Body of pancreas (tissue), 4 donors: ENCODE results near the gene BOD1. TPM values are rescaled to one million over a fixed set of nuclear protein-coding genes. Genes with fewer than 3 reads are reported as not detected.
"Not testable (repeated sequence)": the region's sequence is repeated elsewhere in the genome, so short reads cannot be mapped to it uniquely, and the experiment has no call there.

Experiments
- ATAC-seq: fragments of 150-250 bp; one replicate; pipeline ENCODE4 v1.9.1; 2016
- DNase-seq, 4 donors: peaks; one replicate each; pipeline ENCODE4 v3.0.0-alpha.2; 2019
- H3K27ac ChIP-seq, 4 donors: fragments of 200-600 bp; sonication (generic); 1 replicate in 3 of 4; 2 replicates in 1 of 4; pipeline versions ENCODE4 v1.5.1 to v1.6.1; 2016 to 2019; ENCODE audit warnings: mild to moderate bottlenecking in 1 of 4, mixed read lengths in 1 of 4, moderate library complexity in 1 of 4
- H3K27me3 ChIP-seq, 2 donors: fragments of 200-600 bp; sonication (generic); one replicate each; pipeline ENCODE4 v1.6.0; 2016; ENCODE audit warnings: mild to moderate bottlenecking in 1 of 2
- H3K36me3 ChIP-seq, 2 donors: fragments of 200-600 bp; sonication (generic); replicated peaks in 1 of 2; 2 replicates each; pipeline ENCODE4 v1.5.1; 2016; ENCODE audit warnings: low read depth in 2 of 2; ENCODE audit not compliant: insufficient read depth in 1 of 2
- H3K4me1 ChIP-seq: fragments of 200-600 bp; sonication (generic); one replicate; pipeline ENCODE4 v1.6.0; 2016
- H3K4me3 ChIP-seq, 2 donors: fragments of 200-600 bp; sonication (generic); 1 replicate in 1 of 2; 2 replicates in 1 of 2; pipeline ENCODE4 v1.5.1; 2016 to 2019
- H3K9me3 ChIP-seq, 3 donors: fragments of 200-600 bp; sonication (generic); 1 replicate in 2 of 3; 2 replicates in 1 of 3; pipeline ENCODE4 v1.5.1; 2016
- CTCF ChIP-seq, 7 experiments: fragments of 450-650 bp in 4 of 7; fragments of 200-600 bp in 3 of 7; sonication (generic) in 3 of 7; IDR thresholded peaks; one replicate each; pipeline ENCODE4 v1.5.1; 2016 to 2019; ENCODE audit warnings: antibody characterized with exemption in 7 of 7
- POLR2A ChIP-seq, 3 donors: fragments of 450-650 bp; IDR thresholded peaks; one replicate each; pipeline ENCODE4 v1.6.1; 2016; ENCODE audit warnings: antibody characterized with exemption in 3 of 3, mild to moderate bottlenecking in 2 of 3
- WGBS, 2 donors: methylation state at CpG; one replicate each; pipeline ENCODE4 v1.1.5; 2017; 5-methylcytosine and 5-hydroxymethylcytosine counted together
- intact Hi-C: fragments of 100-400 bp; cut with DNase I; formaldehyde crosslinking; loops from one replicate; pipeline ENCODE4 v1.15.1; 2023
- total RNA-seq, 2 donors: library from RNA; depleted of rRNA; stranded (reverse); fragments of >200 nt; gene quantifications; one replicate each; pipeline ENCODE4 v1.1.0, GENCODE V29; 2016

Gene BOD1
- total RNA-seq, 2 donors from 2014 or later, result 32.7 to 36.9 TPM

GRCh38 chr5:173590436-173591055 is 25.9 kb downstream of the BOD1 start:
- intact Hi-C loops, result no loop called here
- H3K4me3 ChIP-seq, result no peak overlapping the region

GRCh38 chr5:173586133-173586532 is 30.3 kb downstream of the BOD1 start:
- H3K4me3 ChIP-seq, ATAC-seq, H3K4me1 ChIP-seq, H3K27ac ChIP-seq, H3K27me3 ChIP-seq, H3K9me3 ChIP-seq, DNase-seq, intact Hi-C loops, H3K36me3 ChIP-seq: not testable (repeated sequence)
- WGBS, 2 donors, result 91 to 96% methylated on average over 3 of the region's 3 CpGs

More at GRCh38 chr5:173590436-173591055, 25.9 kb downstream of the BOD1 start:
- Histone ChIP-seq H3K27ac (no peak overlapping the region), H3K27me3 (no peaks in the 10 kb centered on the region), H3K36me3 (no peaks in the 10 kb centered on the region), H3K4me1 (no peaks in the 10 kb centered on the region), H3K9me3 (peaks cover 0 to 16% (median 0%) of the 10 kb centered on the region in 3 donors)
- no peak for ATAC-seq
- 78 to 79% methylated on average over 8 of the region's 8 CpGs for WGBS, 2 donors
- DNase-seq, result no peak
- TF ChIP-seq POLR2A (IDR thresholded peaks at IDR 0.05) (no peak), CTCF (IDR thresholded peaks at IDR 0.05) (no peak)

- no peaks in the 10 kb centered on the region for H3K4me1 ChIP-seq
- intact Hi-C loops, result no loop called here
- WGBS, 2 donors, result 61 to 77% methylated on average over 2 of the region's 2 CpGs
- H3K27me3 ChIP-seq, result no peaks in the 10 kb centered on the region
- H3K36me3 ChIP-seq, result no peaks in the 10 kb centered on the region
- TF ChIP-seq POLR2A (IDR thresholded peaks at IDR 0.05) (no peak), CTCF (IDR thresholded peaks at IDR 0.05) (no peak)
- peaks cover 0 to 13% (median 0%) of the 10 kb centered on the region in 3 donors for H3K9me3 ChIP-seq
- H3K27ac ChIP-seq, result no peak overlapping the region
- DNase-seq, result no peak
- H3K4me3 ChIP-seq, result no peak overlapping the region
- no peak for ATAC-seq
These were observed 33.1 kb downstream of the BOD1 start for GRCh38 chr5:173583346-173583745.

- no peaks in the 10 kb centered on the region for H3K27me3 ChIP-seq
- DNase-seq (no peak), ATAC-seq (no peak)
- H3K36me3 ChIP-seq, result no peaks in the 10 kb centered on the region
- H3K27ac ChIP-seq, result no peak overlapping the region
- WGBS, 2 donors, result 72 to 79% methylated on average over 8 to 12 of the region's 12 CpGs
- H3K9me3 ChIP-seq, result peaks cover 0 to 13% (median 0%) of the 10 kb centered on the region in 3 donors
- TF ChIP-seq POLR2A (IDR thresholded peaks at IDR 0.05) (no peak), CTCF (IDR thresholded peaks at IDR 0.05) (no peak)
- no peaks in the 10 kb centered on the region for H3K4me1 ChIP-seq
- intact Hi-C loops, result no loop called here
- H3K4me3 ChIP-seq, result no peak overlapping the region
These were observed 34.0 kb downstream of the BOD1 start for GRCh38 chr5:173582216-173583111.

GRCh38 chr5:173581408-173582215 is 34.8 kb downstream of the BOD1 start:
- no peak for ATAC-seq
- H3K4me3 ChIP-seq, result no peak overlapping the region
- WGBS, 2 donors, result 58 to 62% methylated on average over 13 to 17 of the region's 17 CpGs

More at GRCh38 chr5:173581408-173582215, 34.8 kb downstream of the BOD1 start:
- peak; percentile 7 to 44 (median 41) for TF ChIP-seq CTCF (IDR thresholded peaks at IDR 0.05)
- TF ChIP-seq POLR2A (IDR thresholded peaks at IDR 0.05), result no peak
- H3K4me1 ChIP-seq, result no peaks in the 10 kb centered on the region
- peaks cover 0 to 13% (median 0%) of the 10 kb centered on the region in 3 donors for H3K9me3 ChIP-seq
- no peaks in the 10 kb centered on the region for H3K36me3 ChIP-seq
- no peaks in the 10 kb centered on the region for H3K27me3 ChIP-seq
- DNase-seq, result peak in 3 of 4 donors; percentile 17 to 35 (median 21)
- H3K27ac ChIP-seq, result no peak overlapping the region
- intact Hi-C loops, result no loop called here
